Measurements from ENCODE around the gene LSM7. TPM values are rescaled to one million over a fixed set of nuclear protein-coding genes. Genes with fewer than 3 reads are reported as not detected.

LSM7 gene
- total RNA-seq, 3 donors from 2014 or later, result 60.3 to 111 (median 93.1) TPM

DNA sequence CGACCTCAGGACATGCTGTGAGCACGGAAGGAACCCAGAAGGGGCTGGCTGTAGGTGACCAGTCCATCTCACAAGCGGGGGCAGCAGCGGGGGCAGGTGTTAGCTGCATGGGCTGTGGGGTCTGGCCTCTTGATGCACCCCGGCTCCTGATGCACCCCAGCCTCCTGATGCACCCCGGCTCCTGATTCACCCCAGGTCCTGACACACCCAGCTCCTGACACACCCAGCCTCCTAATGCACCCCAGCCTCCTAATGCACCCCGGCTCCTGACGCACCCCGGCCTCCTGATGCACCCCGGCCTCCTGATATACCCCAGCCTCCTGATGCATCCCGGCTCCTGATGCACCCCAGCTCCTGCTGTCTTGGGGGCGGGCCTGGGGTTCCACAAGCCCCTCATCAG, 7.4 kb downstream of the LSM7 start:
- ATAC-seq, result no peak
- intact Hi-C loops (cut with DNase I, micrococcal nuclease), result loop anchor here in 1 of 2 donors (10.0 kb wide), 1 partner anchor 86 kb away; the partner anchor contains the start of genes PLEKHJ1 and SF3A2
- no peaks in the 10 kb centered on the region for H3K36me3 ChIP-seq (ENCODE audit: low read depth)

DNA sequence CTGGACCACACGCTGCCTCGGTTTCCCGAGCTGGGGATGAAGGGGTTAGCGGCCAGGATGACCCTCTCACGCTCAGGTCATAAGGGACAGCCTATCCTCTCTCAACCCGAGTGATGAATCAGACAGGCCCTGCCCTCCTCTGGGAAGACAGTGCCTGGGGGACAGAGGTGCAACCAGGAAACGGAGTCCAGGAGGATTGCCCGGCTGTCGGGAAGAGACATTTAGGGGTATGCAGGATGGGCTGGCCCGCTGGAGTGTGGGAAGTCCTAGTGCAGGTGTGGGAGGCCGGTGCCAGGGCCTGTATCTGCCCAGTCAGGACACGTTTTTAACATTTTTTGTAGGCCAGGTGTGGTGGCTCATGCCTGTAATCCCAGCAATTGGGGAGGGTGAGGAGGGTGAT, 8.3 kb downstream of the LSM7 start:
- no peaks in the 10 kb centered on the region for H3K36me3 ChIP-seq (ENCODE audit: low read depth)
- no peaks in the 10 kb centered on the region for H3K9me3 ChIP-seq
- TF ChIP-seq, protein P1, sequence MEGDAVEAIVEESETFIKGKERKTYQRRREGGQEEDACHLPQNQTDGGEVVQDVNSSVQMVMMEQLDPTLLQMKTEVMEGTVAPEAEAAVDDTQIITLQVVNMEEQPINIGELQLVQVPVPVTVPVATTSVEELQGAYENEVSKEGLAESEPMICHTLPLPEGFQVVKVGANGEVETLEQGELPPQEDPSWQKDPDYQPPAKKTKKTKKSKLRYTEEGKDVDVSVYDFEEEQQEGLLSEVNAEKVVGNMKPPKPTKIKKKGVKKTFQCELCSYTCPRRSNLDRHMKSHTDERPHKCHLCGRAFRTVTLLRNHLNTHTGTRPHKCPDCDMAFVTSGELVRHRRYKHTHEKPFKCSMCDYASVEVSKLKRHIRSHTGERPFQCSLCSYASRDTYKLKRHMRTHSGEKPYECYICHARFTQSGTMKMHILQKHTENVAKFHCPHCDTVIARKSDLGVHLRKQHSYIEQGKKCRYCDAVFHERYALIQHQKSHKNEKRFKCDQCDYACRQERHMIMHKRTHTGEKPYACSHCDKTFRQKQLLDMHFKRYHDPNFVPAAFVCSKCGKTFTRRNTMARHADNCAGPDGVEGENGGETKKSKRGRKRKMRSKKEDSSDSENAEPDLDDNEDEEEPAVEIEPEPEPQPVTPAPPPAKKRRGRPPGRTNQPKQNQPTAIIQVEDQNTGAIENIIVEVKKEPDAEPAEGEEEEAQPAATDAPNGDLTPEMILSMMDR (IDR thresholded peaks at IDR 0.05), result no peak
- ATAC-seq, result no peak
- no peaks in the 10 kb centered on the region for H3K4me1 ChIP-seq (ENCODE audit: low read depth)
- no peak for DNase-seq
- H3K4me3 ChIP-seq, result no peak overlapping the region
- intact Hi-C loops (cut with DNase I, micrococcal nuclease), result loop anchor here in 1 of 2 donors (10.0 kb wide), 1 partner anchor 85 kb away; the partner anchor contains the start of genes PLEKHJ1 and SF3A2

More for the DNA sequence above, 7.4 kb downstream of the LSM7 start:
- Histone ChIP-seq H3K4me3 (no peak overlapping the region), H3K9me3 (no peaks in the 10 kb centered on the region), H3K4me1 (ENCODE audit: low read depth) (no peaks in the 10 kb centered on the region)
- no peak for DNase-seq
- TF ChIP-seq, protein P1 (IDR thresholded peaks at IDR 0.05), result no peak

DNA sequence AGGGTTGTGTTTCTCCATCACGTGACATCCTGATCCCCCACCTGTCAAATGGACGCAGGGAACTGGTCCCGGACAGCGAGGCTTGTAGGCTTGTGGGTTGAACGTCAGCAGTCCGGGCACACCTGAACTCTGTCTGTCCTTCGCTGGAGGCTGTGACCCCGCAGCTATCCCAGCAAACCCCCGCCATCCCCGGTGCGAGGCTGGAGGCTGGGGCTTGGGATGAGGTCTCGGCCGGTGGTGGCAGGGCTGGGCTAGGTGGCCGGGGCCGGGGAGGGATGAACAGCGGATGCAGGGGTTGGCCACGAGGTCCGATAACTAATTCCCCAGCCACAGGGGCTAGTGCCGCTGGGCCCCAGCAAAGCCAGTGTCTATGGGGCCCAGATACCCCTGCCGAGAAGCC, 8.8 kb downstream of the LSM7 start:
- H3K9me3 ChIP-seq, result peaks cover 3% of the 10 kb centered on the region
- H3K4me3 ChIP-seq, result no peak overlapping the region
- intact Hi-C loops (cut with DNase I, micrococcal nuclease), result no loop called here
- DNase-seq, result no peak
- ATAC-seq, result no peak
- H3K36me3 ChIP-seq (ENCODE audit: low read depth), result no peaks in the 10 kb centered on the region
- H3K4me1 ChIP-seq (ENCODE audit: low read depth), result no peaks in the 10 kb centered on the region
- TF ChIP-seq, protein P1 (IDR thresholded peaks at IDR 0.05), result no peak

GRCh38 chr19:2318923-2319322, 9.5 kb downstream of the LSM7 start:
- intact Hi-C loops (cut with DNase I, micrococcal nuclease), result no loop called here
- DNase-seq, result no peak
- no peak for ATAC-seq
- Histone ChIP-seq H3K9me3 (peaks cover 3% of the 10 kb centered on the region), H3K36me3 (ENCODE audit: low read depth) (no peaks in the 10 kb centered on the region), H3K4me3 (no peak overlapping the region), H3K4me1 (ENCODE audit: low read depth) (no peaks in the 10 kb centered on the region)
- TF ChIP-seq, protein P1 (IDR thresholded peaks at IDR 0.05), result no peak

GRCh38 chr19:2317756-2318155, 10.6 kb downstream of the LSM7 start:
- Histone ChIP-seq H3K36me3 (ENCODE audit: low read depth) (no peaks in the 10 kb centered on the region), H3K4me1 (ENCODE audit: low read depth) (no peaks in the 10 kb centered on the region), H3K9me3 (peaks cover 3% of the 10 kb centered on the region), H3K4me3 (no peak overlapping the region)
- intact Hi-C loops (cut with DNase I, micrococcal nuclease), result no loop called here
- DNase-seq (no peak), ATAC-seq (no peak)
- TF ChIP-seq, protein P1 (IDR thresholded peaks at IDR 0.05), result no peak

DNA sequence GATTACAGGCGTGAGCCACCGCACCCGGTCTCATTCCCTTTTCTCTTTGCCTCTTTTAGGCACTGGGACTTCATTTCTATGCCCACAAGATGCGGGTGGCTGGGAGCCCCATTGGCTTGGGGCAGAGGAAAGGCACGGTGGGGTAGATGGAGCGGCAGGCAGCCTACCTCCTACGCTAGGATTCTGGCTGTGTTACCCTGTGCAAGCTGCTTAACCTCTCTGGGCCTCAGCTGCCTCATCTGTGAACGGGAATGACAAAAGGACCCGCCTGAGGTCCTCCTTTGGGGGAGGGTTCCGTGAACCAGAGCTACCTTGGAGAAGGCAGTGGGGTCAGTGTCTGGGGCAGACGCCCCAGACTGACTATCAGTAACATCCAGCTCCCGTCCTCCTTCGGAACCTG, 11.1 kb downstream of the LSM7 start:
- TF ChIP-seq, protein P1 (IDR thresholded peaks at IDR 0.05), result no peak
- no peaks in the 10 kb centered on the region for H3K36me3 ChIP-seq (ENCODE audit: low read depth)
- intact Hi-C loops (cut with DNase I, micrococcal nuclease), result no loop called here
- H3K9me3 ChIP-seq, result peaks cover 3% of the 10 kb centered on the region
- DNase-seq, result no peak
- no peaks in the 10 kb centered on the region for H3K4me1 ChIP-seq (ENCODE audit: low read depth)
- H3K4me3 ChIP-seq, result no peak overlapping the region
- no peak for ATAC-seq

Measured in mucosa of descending colon (tissue), 3 donors.